Stimulated activated CD4-positive, alpha-beta T cell treated with anti-CD3 and anti-CD28 coated beads, TNF-alpha, amount 100 ng/mL, for 4 hours (primary cell): ENCODE data around the gene HSPBP1.

Source experiments
- DNase-seq, 3 experiments: peaks; one replicate each; pipeline ENCODE4 v3.0.0-alpha.2; 2020; ENCODE audit warnings: low read depth in 3 of 3

Gene HSPBP1

GRCh38 chr19:55275851-55276719, 3.8 kb downstream of the HSPBP1 start:
- no peak for DNase-seq

- no peak for DNase-seq
Observed at GRCh38 chr19:55273978-55274707, 5.8 kb downstream of the HSPBP1 start.

DNA sequence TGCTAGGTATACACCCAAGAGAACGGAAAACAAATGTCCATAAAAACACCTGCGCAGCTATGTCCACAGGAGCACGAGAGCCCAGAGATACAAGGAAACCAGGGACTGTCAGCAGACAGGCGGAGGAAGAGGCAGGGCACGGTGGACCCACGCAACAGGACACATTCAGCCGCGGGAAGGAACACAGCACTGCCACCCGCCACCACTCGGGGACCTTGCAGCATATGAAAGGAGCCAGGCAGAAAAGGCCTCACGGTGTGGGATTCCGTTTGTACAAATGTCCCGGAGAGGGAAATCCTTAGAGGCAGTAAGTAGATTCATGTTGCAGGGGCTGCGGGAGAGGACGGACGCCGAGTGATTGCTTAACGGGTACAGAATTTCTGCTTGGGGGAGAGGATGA, 7.8 kb downstream of the HSPBP1 start:
- DNase-seq, result no peak

DNA sequence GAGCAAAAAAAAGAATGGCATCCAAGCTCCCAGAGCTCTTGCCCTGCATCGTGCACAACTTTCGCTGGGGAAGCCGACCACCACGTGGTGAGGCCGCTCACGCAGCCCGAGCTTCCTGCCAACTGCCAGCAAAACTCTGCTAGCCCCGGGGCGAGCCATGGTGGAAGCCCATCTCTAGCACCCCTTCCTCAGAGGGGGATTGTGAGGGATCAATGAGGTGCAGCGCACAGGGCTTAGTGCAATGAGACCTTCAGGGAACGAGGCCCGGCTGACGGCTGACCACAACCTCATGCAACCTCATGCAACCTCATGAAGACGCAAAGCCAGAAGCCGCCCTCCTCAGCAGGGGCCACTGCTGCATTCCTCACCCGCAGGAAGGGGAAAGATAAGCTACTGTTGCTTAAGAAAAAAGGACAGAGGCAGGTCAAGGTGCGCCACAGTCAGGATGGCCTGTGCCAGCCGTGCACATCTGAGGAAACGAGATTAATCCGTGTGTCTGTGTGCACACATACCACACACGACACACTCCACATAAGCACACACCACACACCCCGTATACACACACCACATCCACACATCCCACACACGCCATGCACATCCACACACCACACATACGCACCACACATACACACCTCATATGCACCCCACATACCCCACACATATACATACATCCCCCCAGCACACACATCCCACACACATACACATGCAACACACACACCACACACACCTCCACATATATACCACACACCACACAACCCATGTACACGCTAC, 9.6 kb downstream of the HSPBP1 start:
- no peak for DNase-seq

DNA sequence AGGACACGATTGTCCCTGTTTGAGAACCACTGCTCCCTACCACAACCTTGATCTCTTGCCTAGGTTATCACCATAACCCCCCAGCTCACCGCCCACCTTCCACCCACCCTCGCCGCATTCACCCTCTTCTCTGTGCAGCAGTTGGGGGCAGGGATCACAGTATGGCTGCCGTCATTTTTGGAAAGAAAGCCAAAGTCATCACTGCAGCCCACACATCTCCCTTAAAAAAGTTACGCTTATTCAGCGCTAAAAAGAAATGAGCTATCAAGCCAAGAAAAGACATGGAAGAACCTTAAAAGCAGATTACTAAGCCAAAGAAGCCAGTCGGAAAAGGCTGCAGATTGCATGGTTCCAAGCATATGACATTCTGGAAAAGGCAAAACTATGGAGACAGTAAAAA, 10.6 kb downstream of the HSPBP1 start:
- no peak for DNase-seq

DNA sequence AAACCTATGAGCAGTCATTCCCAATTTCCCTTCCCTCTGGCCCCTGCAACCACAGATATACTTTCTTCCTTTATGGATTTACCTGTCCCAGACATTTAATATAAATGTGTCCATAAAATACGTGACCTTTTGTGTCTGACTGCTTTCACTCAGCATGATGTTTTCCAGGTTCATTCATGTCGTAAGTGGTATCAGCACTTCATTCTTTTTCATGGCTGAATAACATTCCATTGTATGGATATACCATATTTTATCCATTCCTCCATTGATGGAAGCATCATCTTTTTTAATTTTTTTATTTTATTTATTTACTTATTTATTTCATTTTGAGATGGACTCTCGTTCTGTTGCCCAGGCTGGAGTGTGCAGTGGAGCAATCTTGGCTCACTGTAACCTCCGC, 13.1 kb downstream of the HSPBP1 start:
- no peak for DNase-seq

DNA sequence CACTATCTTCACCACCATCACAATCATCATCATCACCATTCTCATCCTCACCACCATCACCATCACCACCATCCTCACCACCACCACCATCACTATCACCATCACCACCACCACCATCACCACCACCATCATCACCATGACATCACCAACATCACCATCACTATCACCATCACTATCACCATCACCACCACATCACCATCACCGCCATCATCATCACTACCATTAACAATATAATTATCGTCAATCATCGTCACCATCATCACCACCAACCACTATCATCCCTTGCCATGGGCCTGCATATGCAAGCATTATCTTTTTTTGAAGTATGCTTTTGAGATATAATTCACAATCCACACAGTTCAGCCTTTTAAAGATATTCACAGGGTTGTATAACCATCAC, 13.5 kb downstream of the HSPBP1 start:
- DNase-seq, result no peak

- no peak for DNase-seq
Observed at GRCh38 chr19:55265723-55266386, 14.1 kb downstream of the HSPBP1 start.

GRCh38 chr19:55265173-55265572, 14.7 kb downstream of the HSPBP1 start:
- DNase-seq, result no peak

GRCh38 chr19:55264531-55264930, 15.4 kb downstream of the HSPBP1 start:
- DNase-seq, result no peak

DNA sequence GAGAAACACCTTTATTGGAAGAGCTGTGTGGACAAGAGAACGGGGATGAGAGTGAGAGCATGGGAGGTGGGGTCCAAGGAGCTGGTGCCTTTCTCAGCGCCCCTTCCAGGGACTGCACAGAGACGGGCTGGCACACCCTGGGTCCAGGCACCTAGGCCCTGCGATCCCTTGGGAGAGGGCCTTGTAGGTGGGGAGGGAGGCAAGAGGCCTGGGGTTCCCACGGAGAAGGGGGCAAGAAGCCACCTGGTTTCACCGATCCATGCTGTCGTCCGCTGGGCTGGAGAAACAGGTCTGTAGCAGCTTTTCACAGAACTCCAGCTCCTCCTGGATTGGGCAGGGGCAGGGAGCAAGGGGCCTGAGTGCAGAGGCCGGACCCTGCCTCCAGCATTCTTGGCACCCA, 17.6 kb downstream of the HSPBP1 start:
- no peak for DNase-seq

GRCh38 chr19:55261671-55262126, 18.2 kb downstream of the HSPBP1 start:
- DNase-seq, result no peak

DNA sequence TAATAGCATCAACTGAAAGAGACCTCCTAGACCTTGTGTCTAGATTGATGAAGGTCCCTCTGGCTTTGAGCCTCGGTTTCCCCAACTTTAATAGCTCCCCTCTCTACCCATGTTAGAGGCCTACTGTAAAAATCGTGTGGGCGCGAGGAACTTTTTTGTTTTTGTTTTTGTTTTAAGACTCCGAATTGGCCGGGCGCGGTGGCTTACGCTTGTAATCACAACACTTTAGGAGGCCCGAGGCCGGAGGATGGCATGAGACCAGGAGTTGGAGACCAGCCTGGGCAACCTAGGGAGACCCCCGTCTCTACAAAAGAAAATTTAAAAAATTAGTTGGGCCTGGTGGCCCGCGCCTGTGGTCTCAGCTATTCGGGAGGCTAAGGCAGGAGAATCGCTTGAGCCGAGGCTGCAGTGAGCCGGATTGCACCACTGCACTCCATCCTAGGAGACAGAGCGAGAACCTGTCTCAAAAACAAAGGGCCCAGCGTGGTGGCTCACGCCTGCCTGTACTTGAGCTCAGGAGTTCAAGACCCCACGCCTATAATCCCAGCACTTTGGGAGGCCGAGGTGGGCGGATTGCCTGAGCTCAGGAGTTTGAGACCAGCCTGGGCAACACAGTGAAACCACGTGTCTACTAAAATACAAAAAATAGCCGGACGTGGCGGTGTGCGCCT, 20.2 kb downstream of the HSPBP1 start:
- DNase-seq, result no peak

DNA sequence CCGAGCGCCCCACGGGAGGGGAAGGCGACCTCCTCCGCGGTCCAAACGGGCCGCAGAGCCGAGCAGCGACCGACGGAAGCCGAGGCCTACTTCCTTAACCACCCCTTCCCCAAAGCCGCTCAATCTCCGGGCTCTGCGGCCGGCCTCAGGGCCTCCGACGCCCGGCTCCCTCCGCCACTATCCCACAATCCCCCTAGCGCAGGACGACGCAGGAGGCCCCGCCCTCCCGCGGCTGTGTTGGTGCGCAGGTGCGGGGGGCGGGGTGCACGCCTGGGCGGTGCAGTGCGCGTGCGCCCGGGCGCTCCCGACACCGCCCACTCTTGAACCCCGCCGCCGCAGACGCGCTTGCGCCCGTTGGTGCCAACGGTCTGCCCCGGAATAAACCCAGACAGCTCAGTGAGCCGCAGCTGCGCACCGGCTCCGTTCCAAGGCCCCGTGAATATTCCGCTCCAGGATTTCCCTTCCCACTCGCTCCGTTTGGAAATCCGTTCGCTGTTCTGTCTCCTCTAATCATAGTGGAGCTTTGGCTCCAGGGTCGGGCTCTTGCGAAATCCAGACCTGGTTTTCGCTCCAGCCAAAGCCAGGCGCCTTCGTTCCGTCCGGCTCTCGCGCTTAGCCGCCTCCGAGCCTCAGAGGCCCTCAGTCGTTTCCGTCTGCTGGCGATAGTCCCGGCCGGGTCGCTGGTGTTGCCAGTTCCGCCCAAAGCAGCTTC, 20.9 kb downstream of the HSPBP1 start, which contains the start of gene PPP6R1:
TSS of gene PPP6R1 (minus strand) at position 190 of the 712 bp plus-strand sequence. CDS start 11,914 bp downstream, outside the sequence.
- DNase-seq, result peak; percentile 85 to 88 (median 87)

DNA sequence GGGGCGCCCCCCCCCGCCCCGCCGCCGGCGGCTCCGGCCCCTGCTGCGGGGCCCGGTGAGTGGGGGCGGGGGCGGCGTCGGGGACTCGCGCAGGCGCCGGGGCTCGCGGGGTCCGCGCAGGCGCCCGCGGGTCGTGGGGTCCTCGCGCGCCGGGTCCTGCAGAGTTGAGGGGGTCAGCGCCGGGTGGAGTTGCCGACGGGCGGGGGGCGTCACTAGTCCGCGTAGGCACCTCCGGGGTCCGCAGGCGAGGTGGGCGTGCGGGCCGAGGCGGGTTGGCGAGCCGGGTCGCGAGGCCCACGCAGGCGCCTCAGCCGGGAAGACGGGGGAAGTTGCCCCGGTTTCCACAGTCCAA, 21.5 kb downstream of the HSPBP1 start:
- DNase-seq, result peak in 1 of 3 experiments; percentile 47

GRCh38 chr19:55257461-55258420, 22.2 kb downstream of the HSPBP1 start:
- no peak for DNase-seq

DNA sequence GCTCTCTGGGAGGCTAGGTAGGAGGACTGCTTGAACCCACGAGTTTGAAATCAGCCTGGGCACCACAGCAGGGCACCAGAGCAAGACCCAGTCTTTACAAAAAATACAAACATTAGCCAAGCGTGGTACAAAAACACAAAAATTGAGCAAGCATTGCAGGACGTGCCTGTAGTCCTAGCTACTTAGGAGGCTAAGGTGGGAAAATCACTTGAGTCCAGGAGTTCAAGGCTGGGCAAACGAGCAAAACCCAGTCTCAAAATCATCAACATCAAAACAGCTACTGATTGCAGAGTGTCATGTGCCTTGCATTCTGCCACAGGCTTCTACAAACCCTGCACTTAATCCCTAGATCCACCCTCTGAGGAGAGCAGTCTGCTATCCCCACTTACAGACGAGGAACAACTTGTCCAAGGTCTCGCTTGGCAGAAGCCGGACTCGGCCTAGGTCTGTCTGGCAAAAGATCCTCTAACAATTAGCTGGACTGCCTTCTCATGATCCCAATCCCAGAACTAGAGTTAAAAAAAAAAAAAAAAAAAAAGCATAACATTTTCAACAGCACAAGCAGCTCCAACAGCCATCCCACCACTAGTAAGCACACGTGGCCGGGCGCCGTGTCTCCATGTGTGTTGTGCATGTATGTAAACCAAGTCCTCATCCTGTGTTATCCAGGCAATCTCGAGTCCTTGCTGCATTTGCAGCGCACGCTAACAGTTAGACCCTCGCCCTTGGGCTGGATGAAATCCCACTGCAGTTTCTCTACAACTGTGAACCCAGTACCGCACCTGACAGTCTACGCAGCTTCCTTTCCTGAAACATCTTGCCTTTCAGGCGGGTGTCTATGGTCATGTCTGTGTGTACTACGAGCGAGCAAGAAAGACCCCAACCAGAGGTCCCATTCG, 23.1 kb downstream of the HSPBP1 start:
- DNase-seq, result no peak
